Karpas-422 (cell line): ENCODE data around the gene ADCY5. TPM values are rescaled to one million over a fixed set of nuclear protein-coding genes. Genes with fewer than 3 reads are reported as not detected.

ENCODE experiments used
- DNase-seq: peaks from one replicate; pipeline ENCODE4 v3.0.0-alpha.2; 2015
- H2AFZ ChIP-seq: fragments of 200-600 bp; sonication (generic); 2 replicates; pipeline ENCODE4 v1.6.1; 2014; ENCODE audit warnings: antibody characterized with exemption, low read length, mixed read lengths
- H3K27ac ChIP-seq: fragments of 200-600 bp; sonication (generic); 2 replicates; pipeline ENCODE4 v1.5.1; 2014; ENCODE audit warnings: mild to moderate bottlenecking, low read length, moderate library complexity
- H3K27me3 ChIP-seq: fragments of 200-600 bp; sonication (generic); 2 replicates; pipeline ENCODE4 v1.6.1; 2014; ENCODE audit warnings: low read length, mixed read lengths
- H3K36me3 ChIP-seq: fragments of 200-600 bp; sonication (generic); 2 replicates; pipeline ENCODE4 v1.6.1; 2014; ENCODE audit warnings: low read length, mixed read lengths; ENCODE audit not compliant: insufficient read depth
- H3K4me1 ChIP-seq: fragments of 200-600 bp; sonication (generic); 2 replicates; pipeline ENCODE4 v1.6.1; 2014; ENCODE audit warnings: mild to moderate bottlenecking, low read length, mixed read lengths
- H3K4me2 ChIP-seq: fragments of 200-600 bp; sonication (generic); 2 replicates; pipeline ENCODE4 v1.6.1; 2014; ENCODE audit warnings: low read length, low read depth, mild to moderate bottlenecking; ENCODE audit not compliant: poor library complexity, severe bottlenecking
- H3K4me3 ChIP-seq: fragments of 200-600 bp; sonication (generic); 2 replicates; pipeline ENCODE4 v1.5.1; 2014; ENCODE audit warnings: mild to moderate bottlenecking, antibody characterized with exemption, low read length, mixed read lengths
- H3K79me2 ChIP-seq: fragments of 200-600 bp; sonication (generic); 2 replicates; pipeline ENCODE4 v1.6.1; 2014; ENCODE audit warnings: mild to moderate bottlenecking, low read length, mixed read lengths
- H3K9ac ChIP-seq: fragments of 200-600 bp; sonication (generic); 2 replicates; pipeline ENCODE4 v1.6.0; 2014; ENCODE audit warnings: low read length
- H3K9me2 ChIP-seq: fragments of 200-600 bp; sonication (generic), shearing (Covaris generic); replicated peaks from 2 replicates; pipeline ENCODE4 v1.6.0; 2014; ENCODE audit warnings: mild to moderate bottlenecking, low read length, moderate library complexity; ENCODE audit not compliant: insufficient read depth
- H3K9me3 ChIP-seq: fragments of 300-700, 200-600 bp; sonication (generic); 2 replicates; pipeline ENCODE4 v1.6.1; 2014; ENCODE audit warnings: low read length, mixed read lengths
- H4K20me1 ChIP-seq: fragments of 200-600 bp; sonication (generic); 2 replicates; pipeline ENCODE4 v1.6.1; 2014; ENCODE audit warnings: mild to moderate bottlenecking, antibody characterized with exemption, low read length, low read depth; ENCODE audit not compliant: insufficient read depth
- total RNA-seq: library from RNA; depleted of rRNA; stranded (reverse); fragments of >200 nt; shearing (Covaris generic); gene quantifications from 2 replicates; pipeline ENCODE4 v1.2.3, GENCODE V29; 2014; ENCODE audit warnings: low replicate concordance

Gene ADCY5
- total RNA-seq, 1 experiment from 2014 or later = not detected

DNA sequence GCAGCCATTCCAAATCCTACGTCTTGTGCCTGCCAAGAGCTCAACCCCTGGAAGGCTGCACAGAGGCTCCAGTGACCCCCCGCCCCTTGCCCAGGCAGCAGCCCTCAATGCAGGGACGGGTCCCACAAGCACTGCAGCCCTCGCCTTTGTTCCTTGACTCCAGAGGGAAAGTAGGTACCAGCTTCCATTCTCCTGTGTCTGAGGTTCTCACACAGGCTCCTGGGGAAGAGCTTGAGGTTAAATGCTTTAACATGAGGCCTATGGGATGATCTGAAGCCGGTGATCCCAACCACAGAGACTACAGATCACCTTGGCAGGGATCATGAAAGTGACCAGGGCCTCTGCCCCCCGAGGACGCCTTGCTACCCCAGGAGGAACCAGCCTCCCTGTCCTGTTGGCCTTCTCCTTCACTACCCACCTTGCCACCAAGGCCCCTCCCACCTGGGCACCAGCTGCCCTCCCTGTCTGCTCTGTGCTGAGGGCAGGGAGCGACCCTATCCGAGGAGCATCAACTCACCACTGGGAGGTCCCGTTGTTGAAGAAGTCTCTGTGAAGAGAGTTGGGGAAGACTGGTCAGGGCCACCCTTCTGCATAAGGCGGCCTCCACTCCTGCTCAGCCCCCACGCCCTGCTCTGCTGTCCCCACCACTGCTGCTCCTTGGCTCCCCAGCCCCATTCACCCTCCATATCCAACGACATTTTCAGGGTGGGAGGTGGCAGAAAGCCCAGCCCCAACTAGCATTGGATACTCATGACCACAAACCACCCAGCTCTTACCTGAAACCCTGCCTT is 151.9 kb downstream of the ADCY5 start:
- no peak for DNase-seq
- no peak overlapping the region for H3K4me3 ChIP-seq
- no peak overlapping the region for H3K4me2 ChIP-seq
- no peaks in the 10 kb centered on the region for H3K9me2 ChIP-seq
- no peaks in the 10 kb centered on the region for H3K9me3 ChIP-seq
- H3K27ac ChIP-seq = no peak overlapping the region
- H3K4me1 ChIP-seq = peaks cover 24% of the 10 kb centered on the region
- H4K20me1 ChIP-seq = no peaks in the 10 kb centered on the region
- no peak overlapping the region for H3K9ac ChIP-seq
- no peaks in the 10 kb centered on the region for H3K36me3 ChIP-seq
- H2AFZ ChIP-seq = no peak overlapping the region
- no peaks in the 10 kb centered on the region for H3K79me2 ChIP-seq
- H3K27me3 ChIP-seq = no peaks in the 10 kb centered on the region

- H3K27ac ChIP-seq = no peak overlapping the region
- no peak overlapping the region for H3K4me2 ChIP-seq
- H3K9me2 ChIP-seq = no peaks in the 10 kb centered on the region
- no peaks in the 10 kb centered on the region for H3K27me3 ChIP-seq
- no peaks in the 10 kb centered on the region for H4K20me1 ChIP-seq
- no peaks in the 10 kb centered on the region for H3K36me3 ChIP-seq
- H3K79me2 ChIP-seq = no peaks in the 10 kb centered on the region
- H3K9me3 ChIP-seq = no peaks in the 10 kb centered on the region
- H3K9ac ChIP-seq = no peak overlapping the region
- no peak overlapping the region for H2AFZ ChIP-seq
- no peak overlapping the region for H3K4me3 ChIP-seq
- H3K4me1 ChIP-seq = peaks cover 16% of the 10 kb centered on the region
- no peak for DNase-seq
These were observed 152.6 kb downstream of the ADCY5 start for GRCh38 chr3:123296261-123296660.

- no peak for DNase-seq
- Histone ChIP-seq H3K27ac (no peak overlapping the region), H2AFZ (no peak overlapping the region), H3K27me3 (no peaks in the 10 kb centered on the region), H3K4me3 (no peak overlapping the region), H3K9ac (no peak overlapping the region), H4K20me1 (no peaks in the 10 kb centered on the region), H3K4me2 (no peak overlapping the region), H3K79me2 (no peaks in the 10 kb centered on the region), H3K9me2 (no peaks in the 10 kb centered on the region), H3K9me3 (no peaks in the 10 kb centered on the region), H3K36me3 (no peaks in the 10 kb centered on the region), H3K4me1 (peaks cover 12% of the 10 kb centered on the region)
These were observed 153.0 kb downstream of the ADCY5 start for GRCh38 chr3:123295901-123296250.

DNA sequence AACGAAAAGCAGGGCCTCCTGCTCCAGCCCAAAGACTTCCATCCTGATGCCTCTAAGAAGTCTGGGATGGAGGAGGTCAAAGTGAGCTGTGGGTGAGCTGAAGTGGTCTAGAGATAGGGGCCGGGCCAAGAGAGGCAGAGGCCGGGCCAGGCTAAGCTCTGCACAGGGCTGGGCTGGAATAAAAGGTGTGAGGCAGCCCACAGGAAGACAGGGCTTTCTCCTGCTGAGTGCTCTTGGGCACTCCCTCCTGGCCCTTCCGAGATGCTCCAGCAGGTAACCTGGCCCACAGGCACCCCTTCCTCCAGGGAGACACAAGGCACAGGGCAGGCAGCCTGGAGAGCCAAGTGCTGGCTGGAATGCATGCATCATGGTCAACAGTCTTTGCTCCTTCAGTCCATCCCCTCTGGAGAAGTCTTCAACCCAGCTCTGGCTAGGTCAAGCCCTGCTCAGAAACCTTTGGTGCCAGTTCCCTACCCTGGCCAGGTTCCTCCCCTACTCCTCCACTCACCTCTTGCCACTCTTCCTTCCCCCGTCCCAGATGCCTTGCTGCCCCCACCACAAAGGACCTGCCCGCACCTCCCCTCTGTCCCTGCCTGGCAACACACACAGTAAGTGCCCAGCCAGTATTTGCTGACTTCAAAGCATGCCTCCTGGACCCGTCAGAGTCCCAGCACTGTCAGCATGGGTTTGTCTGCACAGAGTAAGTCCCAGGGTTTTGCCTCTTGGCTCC is 153.6 kb downstream of the ADCY5 start:
- H3K79me2 ChIP-seq = no peaks in the 10 kb centered on the region
- H3K27ac ChIP-seq = no peak overlapping the region
- no peaks in the 10 kb centered on the region for H3K36me3 ChIP-seq
- no peaks in the 10 kb centered on the region for H3K9me2 ChIP-seq
- peaks cover 7% of the 10 kb centered on the region; the same call in 1 of the 2 replicates for H3K4me1 ChIP-seq
- no peak for DNase-seq
- no peaks in the 10 kb centered on the region for H4K20me1 ChIP-seq
- H2AFZ ChIP-seq = no peak overlapping the region
- H3K9me3 ChIP-seq = no peaks in the 10 kb centered on the region
- no peaks in the 10 kb centered on the region for H3K27me3 ChIP-seq
- H3K4me2 ChIP-seq = no peak overlapping the region
- H3K9ac ChIP-seq = no peak overlapping the region
- no peak overlapping the region for H3K4me3 ChIP-seq

- no peak overlapping the region for H3K9ac ChIP-seq
- H3K9me3 ChIP-seq = no peaks in the 10 kb centered on the region
- H3K27ac ChIP-seq = no peak overlapping the region
- H3K4me3 ChIP-seq = no peak overlapping the region
- H3K36me3 ChIP-seq = no peaks in the 10 kb centered on the region
- no peak overlapping the region for H3K4me2 ChIP-seq
- no peak for DNase-seq
- H3K9me2 ChIP-seq = no peaks in the 10 kb centered on the region
- no peak overlapping the region for H2AFZ ChIP-seq
- no peaks in the 10 kb centered on the region for H3K79me2 ChIP-seq
- H3K27me3 ChIP-seq = no peaks in the 10 kb centered on the region
- H3K4me1 ChIP-seq = peaks cover 6% of the 10 kb centered on the region; the same call in 1 of the 2 replicates
- no peaks in the 10 kb centered on the region for H4K20me1 ChIP-seq
These were observed 154.5 kb downstream of the ADCY5 start for GRCh38 chr3:123294296-123294938.

DNA sequence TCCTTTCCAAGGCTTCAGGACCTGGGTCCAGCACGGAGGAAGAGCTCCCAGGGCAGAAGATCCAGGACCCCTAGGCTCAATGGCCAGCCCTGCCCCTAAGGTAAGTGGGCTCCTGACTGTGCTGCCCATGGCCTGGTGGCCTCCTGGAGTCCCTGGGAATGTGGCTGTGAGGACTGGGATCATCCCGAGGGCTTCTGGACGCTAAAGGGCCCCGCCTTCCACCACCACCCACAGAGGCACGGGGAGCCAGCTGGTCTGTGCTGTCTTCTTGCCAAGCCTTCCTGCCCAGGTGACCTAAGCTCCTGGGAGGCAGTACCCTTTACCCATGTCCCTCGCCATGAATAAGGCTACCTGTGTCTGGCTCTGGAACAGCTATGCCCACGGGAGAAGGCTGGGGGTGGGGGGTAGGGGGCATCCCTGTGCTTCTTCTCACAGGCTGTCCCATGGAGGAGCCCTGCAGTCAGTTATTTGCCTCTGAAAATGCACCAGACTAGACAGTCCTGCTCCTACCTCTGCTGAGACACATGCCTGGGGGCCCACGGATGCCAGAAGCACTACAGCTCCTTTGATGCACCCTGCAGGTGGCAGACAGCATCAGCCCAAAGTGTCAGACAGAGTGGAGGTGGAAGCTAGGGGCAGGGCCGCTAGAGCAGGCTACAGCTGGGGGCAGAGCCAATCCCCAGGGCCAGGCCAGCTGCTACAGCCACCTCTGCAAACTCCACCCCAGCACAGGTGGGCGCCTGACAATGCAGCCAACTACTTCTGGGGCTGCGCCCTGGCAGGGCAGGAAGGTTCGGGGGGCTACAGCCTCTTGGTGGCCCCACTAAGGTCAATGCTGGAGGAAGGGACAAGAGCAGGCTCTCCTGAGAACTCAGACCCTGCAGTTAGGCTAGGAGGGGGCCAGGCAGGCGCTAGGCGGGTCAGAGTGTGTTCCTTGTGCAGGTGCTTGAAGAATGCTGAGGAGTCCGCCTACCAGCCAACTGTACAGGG is 156.3 kb downstream of the ADCY5 start:
- no peak overlapping the region for H3K4me2 ChIP-seq
- no peaks in the 10 kb centered on the region for H3K9me2 ChIP-seq
- no peaks in the 10 kb centered on the region for H3K36me3 ChIP-seq
- peak; percentile 61 for DNase-seq
- no peak overlapping the region for H2AFZ ChIP-seq
- peaks cover 6% of the 10 kb centered on the region; the same call in 1 of the 2 replicates for H3K4me1 ChIP-seq
- H4K20me1 ChIP-seq = no peaks in the 10 kb centered on the region
- no peaks in the 10 kb centered on the region for H3K9me3 ChIP-seq
- H3K9ac ChIP-seq = no peak overlapping the region
- no peaks in the 10 kb centered on the region for H3K79me2 ChIP-seq
- no peak overlapping the region for H3K27ac ChIP-seq
- no peak overlapping the region for H3K4me3 ChIP-seq
- no peaks in the 10 kb centered on the region for H3K27me3 ChIP-seq

DNA sequence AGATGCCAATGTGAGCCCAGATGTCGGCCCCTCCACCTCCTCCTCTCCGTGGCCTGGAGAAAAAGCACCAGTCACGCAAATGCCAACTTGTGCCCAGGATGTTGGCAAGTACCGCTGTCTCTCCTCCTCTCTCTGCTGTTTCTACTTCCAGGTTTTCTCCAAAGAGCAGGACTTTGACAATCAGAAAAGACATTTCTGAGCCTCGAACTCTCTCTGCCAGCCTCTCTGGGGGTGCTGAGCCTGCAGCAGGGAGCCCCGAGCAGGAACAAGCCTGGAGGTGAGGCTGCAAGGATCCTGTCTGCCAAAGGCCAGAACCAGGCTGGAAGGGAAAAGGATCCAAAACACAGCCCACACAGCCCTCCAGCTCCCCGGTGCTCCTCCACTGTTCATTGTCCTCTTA is 157.5 kb downstream of the ADCY5 start:
- Histone ChIP-seq H3K36me3 (no peaks in the 10 kb centered on the region), H3K9me3 (no peaks in the 10 kb centered on the region), H3K9me2 (no peaks in the 10 kb centered on the region), H3K4me2 (no peak overlapping the region), H3K9ac (no peak overlapping the region), H3K4me1 (peaks cover 6% of the 10 kb centered on the region; the same call in 1 of the 2 replicates), H3K4me3 (no peak overlapping the region), H3K27ac (no peak overlapping the region), H3K79me2 (no peaks in the 10 kb centered on the region), H4K20me1 (no peaks in the 10 kb centered on the region), H2AFZ (no peak overlapping the region), H3K27me3 (no peaks in the 10 kb centered on the region)
- DNase-seq = no peak
